ENCODE measurements around the gene ARHGAP18.

DNA sequence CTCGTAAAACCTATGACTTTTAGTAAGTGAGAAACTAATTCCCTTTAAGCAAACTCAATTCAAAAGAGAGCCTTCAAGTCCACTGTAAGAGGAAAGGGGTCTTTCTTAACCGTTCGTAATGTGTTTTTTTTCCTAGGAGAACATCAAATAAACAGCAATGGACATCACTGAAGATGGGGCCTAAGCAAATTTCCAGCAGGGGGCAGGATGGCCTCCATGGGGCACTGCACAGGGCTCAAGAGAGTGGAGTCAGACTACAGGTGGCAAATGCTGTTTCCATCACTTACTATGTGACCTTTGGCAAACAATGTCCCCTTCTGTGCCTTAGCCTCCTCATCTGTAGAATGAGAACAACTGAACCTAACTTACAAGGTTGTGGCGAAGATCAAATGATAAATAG, 88.7 kb downstream of the ARHGAP18 start:
- TF ChIP-seq POLR2A (IDR thresholded peaks at IDR 0.05) = no peak
- TF ChIP-seq, protein P1, sequence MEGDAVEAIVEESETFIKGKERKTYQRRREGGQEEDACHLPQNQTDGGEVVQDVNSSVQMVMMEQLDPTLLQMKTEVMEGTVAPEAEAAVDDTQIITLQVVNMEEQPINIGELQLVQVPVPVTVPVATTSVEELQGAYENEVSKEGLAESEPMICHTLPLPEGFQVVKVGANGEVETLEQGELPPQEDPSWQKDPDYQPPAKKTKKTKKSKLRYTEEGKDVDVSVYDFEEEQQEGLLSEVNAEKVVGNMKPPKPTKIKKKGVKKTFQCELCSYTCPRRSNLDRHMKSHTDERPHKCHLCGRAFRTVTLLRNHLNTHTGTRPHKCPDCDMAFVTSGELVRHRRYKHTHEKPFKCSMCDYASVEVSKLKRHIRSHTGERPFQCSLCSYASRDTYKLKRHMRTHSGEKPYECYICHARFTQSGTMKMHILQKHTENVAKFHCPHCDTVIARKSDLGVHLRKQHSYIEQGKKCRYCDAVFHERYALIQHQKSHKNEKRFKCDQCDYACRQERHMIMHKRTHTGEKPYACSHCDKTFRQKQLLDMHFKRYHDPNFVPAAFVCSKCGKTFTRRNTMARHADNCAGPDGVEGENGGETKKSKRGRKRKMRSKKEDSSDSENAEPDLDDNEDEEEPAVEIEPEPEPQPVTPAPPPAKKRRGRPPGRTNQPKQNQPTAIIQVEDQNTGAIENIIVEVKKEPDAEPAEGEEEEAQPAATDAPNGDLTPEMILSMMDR (IDR thresholded peaks at IDR 0.05) = peak in 5 of 6 experiments; percentile 11 to 49 (median 34)
